ENCODE measurements around the gene CHST5. TPM values are rescaled to one million over a fixed set of nuclear protein-coding genes. Genes with fewer than 3 reads are reported as not detected.

CHST5 gene
- total RNA-seq, 4 donors from 2014 or later: 0.19 TPM; not detected in 3

DNA sequence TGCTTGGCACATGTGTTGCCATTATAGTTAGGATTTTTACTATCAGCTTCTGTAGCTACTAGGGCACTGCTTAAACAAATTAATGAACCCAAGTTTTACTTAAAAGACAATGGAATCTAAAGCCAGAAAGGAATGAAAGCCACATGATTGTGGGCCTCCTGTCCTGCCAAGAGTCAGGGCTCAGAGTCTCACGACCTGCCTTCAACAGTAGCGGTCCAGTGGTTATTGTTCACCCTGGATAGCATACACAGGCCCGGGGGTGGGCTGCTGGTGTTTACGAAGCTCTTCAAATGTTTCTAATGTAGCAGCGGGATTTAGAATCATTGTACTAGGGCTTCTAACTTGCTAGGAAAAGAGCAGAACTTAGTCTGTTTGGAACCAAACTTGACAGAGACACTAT, 38.0 kb upstream of the CHST5 start:
- TF ChIP-seq, protein P1, sequence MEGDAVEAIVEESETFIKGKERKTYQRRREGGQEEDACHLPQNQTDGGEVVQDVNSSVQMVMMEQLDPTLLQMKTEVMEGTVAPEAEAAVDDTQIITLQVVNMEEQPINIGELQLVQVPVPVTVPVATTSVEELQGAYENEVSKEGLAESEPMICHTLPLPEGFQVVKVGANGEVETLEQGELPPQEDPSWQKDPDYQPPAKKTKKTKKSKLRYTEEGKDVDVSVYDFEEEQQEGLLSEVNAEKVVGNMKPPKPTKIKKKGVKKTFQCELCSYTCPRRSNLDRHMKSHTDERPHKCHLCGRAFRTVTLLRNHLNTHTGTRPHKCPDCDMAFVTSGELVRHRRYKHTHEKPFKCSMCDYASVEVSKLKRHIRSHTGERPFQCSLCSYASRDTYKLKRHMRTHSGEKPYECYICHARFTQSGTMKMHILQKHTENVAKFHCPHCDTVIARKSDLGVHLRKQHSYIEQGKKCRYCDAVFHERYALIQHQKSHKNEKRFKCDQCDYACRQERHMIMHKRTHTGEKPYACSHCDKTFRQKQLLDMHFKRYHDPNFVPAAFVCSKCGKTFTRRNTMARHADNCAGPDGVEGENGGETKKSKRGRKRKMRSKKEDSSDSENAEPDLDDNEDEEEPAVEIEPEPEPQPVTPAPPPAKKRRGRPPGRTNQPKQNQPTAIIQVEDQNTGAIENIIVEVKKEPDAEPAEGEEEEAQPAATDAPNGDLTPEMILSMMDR (IDR thresholded peaks at IDR 0.05; ENCODE audit: low read depth): no peak

DNA sequence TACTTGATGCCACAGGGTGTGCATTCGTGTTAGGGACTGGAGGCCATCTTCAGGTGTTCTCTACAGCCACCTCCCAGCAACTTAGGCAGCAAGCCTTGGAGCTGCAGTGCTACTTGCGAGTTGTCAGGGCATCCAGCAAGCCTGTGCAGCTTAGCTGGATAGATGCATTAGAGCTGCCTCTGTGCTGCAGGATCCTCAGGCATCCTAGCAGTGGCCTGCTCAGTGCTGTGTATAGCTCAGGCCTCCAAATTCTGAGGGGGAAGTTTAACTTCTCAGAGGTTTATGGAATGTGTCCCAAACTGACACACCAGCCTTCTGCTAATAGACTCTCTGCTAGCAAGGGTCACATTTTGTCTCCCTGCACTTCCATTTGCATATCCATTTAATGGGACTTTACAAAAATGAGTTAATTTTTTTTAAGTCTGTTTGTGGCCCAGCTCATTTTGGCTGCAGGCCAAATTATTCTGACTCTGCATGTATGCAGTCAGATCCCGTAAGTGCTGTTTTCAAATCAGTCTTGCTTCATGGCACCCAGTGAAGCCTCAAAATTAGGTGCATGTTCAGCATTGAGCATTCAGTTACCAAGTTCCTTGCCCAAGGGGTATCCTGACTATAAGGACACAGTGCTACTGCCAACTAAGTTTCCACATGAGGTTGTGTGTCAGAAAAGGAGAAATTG, 37.1 kb upstream of the CHST5 start:
- TF ChIP-seq, protein P1 (IDR thresholded peaks at IDR 0.05; ENCODE audit: low read depth): no peak

- TF ChIP-seq, protein P1 (IDR thresholded peaks at IDR 0.05; ENCODE audit: low read depth): no peak
These were observed 34.6 kb upstream of the CHST5 start for GRCh38 chr16:75570396-75571065.

GRCh38 chr16:75567911-75568310, 32.0 kb upstream of the CHST5 start:
- TF ChIP-seq, protein P1 (IDR thresholded peaks at IDR 0.05; ENCODE audit: low read depth): no peak

GRCh38 chr16:75566758-75567255, 30.9 kb upstream of the CHST5 start:
- TF ChIP-seq, protein P1 (IDR thresholded peaks at IDR 0.05; ENCODE audit: low read depth): no peak

- TF ChIP-seq, protein P1 (IDR thresholded peaks at IDR 0.05; ENCODE audit: low read depth): no peak
These were observed 30.3 kb upstream of the CHST5 start, which contains the start of gene GABARAPL2 for GRCh38 chr16:75566040-75566757. Gene GABARAPL2 (plus strand): TSS chr16:75566379. CDS start chr16:75566487, 108 bp downstream.

- TF ChIP-seq, protein P1 (IDR thresholded peaks at IDR 0.05; ENCODE audit: low read depth): no peak
These were observed 29.7 kb upstream of the CHST5 start for GRCh38 chr16:75565640-75566039.

Data from subcutaneous adipose tissue (tissue), 4 donors.